Measurements from ENCODE around the gene ATP2C2.

DNA sequence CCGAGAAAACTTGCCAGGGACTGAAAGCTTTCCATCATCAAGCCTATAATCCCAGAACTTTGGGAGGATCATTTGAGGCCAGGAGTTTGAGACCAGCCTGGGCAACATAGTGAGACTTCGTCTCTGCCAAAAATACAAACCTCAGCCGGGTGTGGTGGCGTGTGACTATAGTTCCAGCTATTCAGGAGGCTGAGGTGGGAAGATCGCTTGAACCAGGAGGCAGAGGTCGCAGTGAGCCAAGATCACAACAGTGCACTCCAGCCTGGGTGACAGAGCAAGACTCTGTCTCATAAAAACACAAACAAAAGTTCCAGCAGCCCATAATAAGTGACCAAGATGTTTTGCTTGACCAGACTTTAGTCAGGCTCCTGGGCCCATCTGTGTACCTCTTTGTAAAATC lies 134.2 kb downstream of the ATP2C2 start:
- TF ChIP-seq CTCF (IDR thresholded peaks at IDR 0.05) (no peak), EP300 (IDR thresholded peaks at IDR 0.05) (no peak), POLR2A (IDR thresholded peaks at IDR 0.05) (no peak), POLR2AphosphoS5 (IDR thresholded peaks at IDR 0.05) (no peak)
